Fibroblast of lung (primary cell): ENCODE results near the gene SEL1L2. TPM values are rescaled to one million over a fixed set of nuclear protein-coding genes. Genes with fewer than 3 reads are reported as not detected.

ENCODE experiments used
- DNase-seq, 2 donors: peaks; one replicate each; pipeline versions ENCODE4 v3.0.0 to v3.0.0-alpha.2; 2010; ENCODE audit warnings: low read depth in 2 of 2
- H2AFZ ChIP-seq: 2 replicates; pipeline ENCODE4 v1.5.1; 2012; ENCODE audit warnings: low read length, control low read depth, inconsistent platforms
- H3K27ac ChIP-seq: 2 replicates; pipeline ENCODE4 v1.5.1; 2011; ENCODE audit warnings: low read length, control low read depth; ENCODE audit not compliant: insufficient read depth
- H3K27me3 ChIP-seq: 2 replicates; pipeline ENCODE4 v1.5.1; 2011; ENCODE audit warnings: mild to moderate bottlenecking, low read length; ENCODE audit not compliant: control insufficient read depth, insufficient read depth
- H3K36me3 ChIP-seq: 2 replicates; pipeline ENCODE4 v1.5.1; 2011; ENCODE audit warnings: low read length; ENCODE audit not compliant: control insufficient read depth, insufficient read depth
- H3K4me1 ChIP-seq: 2 replicates; pipeline ENCODE4 v1.5.1; 2011; ENCODE audit warnings: low read length; ENCODE audit not compliant: control insufficient read depth, insufficient read depth; ENCODE audit errors: extremely low read depth
- H3K4me2 ChIP-seq: 2 replicates; pipeline ENCODE4 v1.5.1; 2011; ENCODE audit warnings: low read length, control low read depth; ENCODE audit not compliant: insufficient read depth; ENCODE audit errors: extremely low read depth
- H3K4me3 ChIP-seq, 4 experiments: fragments of 200-600 bp in 1 of 4; sonication (generic) in 1 of 4; replicated peaks in 1 of 4; 2 replicates each; pipeline ENCODE4 v1.5.1; 2011 to 2016; ENCODE audit warnings: low read length in 4 of 4, low read depth in 3 of 4, mild to moderate bottlenecking in 3 of 4, control low read depth in 2 of 4, inconsistent platforms in 1 of 4, mixed read lengths in 1 of 4; ENCODE audit not compliant: insufficient read depth in 1 of 4; ENCODE audit errors: control extremely low read depth in 1 of 4
- H3K79me2 ChIP-seq: 2 replicates; pipeline ENCODE4 v1.5.1; 2012; ENCODE audit warnings: mild to moderate bottlenecking, low read length, inconsistent platforms; ENCODE audit not compliant: control insufficient read depth, insufficient read depth
- H3K9ac ChIP-seq: 2 replicates; pipeline ENCODE4 v1.5.1; 2011; ENCODE audit warnings: mild to moderate bottlenecking, low read length, control low read depth; ENCODE audit not compliant: insufficient read depth
- H3K9me3 ChIP-seq: 2 replicates; pipeline ENCODE4 v1.5.1; 2012; ENCODE audit warnings: low read depth, low read length; ENCODE audit not compliant: control insufficient read depth, insufficient read depth
- H4K20me1 ChIP-seq: 2 replicates; pipeline ENCODE4 v1.5.1; 2011; ENCODE audit warnings: low read length; ENCODE audit not compliant: control insufficient read depth, insufficient read depth; ENCODE audit errors: extremely low read depth
- CTCF ChIP-seq, 2 donors: IDR thresholded peaks in 1 of 2; conservative IDR thresholded peaks in 1 of 2; 1 replicate in 1 of 2; 2 replicates in 1 of 2; pipeline ENCODE4 v1.5.1; 2011 to 2012; ENCODE audit warnings: low read length in 2 of 2, control low read depth in 1 of 2, inconsistent platforms in 1 of 2, low read depth in 1 of 2, mild to moderate bottlenecking in 1 of 2
- EZH2 ChIP-seq: IDR thresholded peaks from 2 replicates; pipeline ENCODE4 v1.5.1; 2012; ENCODE audit warnings: low read length, control low read depth, mild to moderate bottlenecking; ENCODE audit errors: missing control alignments
- polyA plus RNA-seq, 2 donors: library from polyadenylated mRNA; depleted of rRNA in 1 of 2; stranded (reverse) in 1 of 2; unstranded in 1 of 2; fragments of >200 nt; gene quantifications; 2 replicates each; pipeline ENCODE4 v1.2.1, GENCODE V29; 2011 to 2012; ENCODE audit warnings: missing spikeins in 1 of 2
- total RNA-seq: library from RNA; depleted of rRNA; stranded (reverse); fragments of >200 nt; gene quantifications from 2 replicates; pipeline ENCODE4 v1.2.1, GENCODE V29; 2014

SEL1L2 gene
- total and polyA plus RNA-seq, 2 donors (not counting 1 experiment from before 2014, with no cell fraction given): not detected

- DNase-seq: no peak
- H2AFZ ChIP-seq: no peak overlapping the region
- no peak overlapping the region for H3K4me3 ChIP-seq
- H3K27ac ChIP-seq: no peak overlapping the region
- H3K9me3 ChIP-seq: no peaks in the 10 kb centered on the region
- no peaks in the 10 kb centered on the region for H3K79me2 ChIP-seq
- no peak overlapping the region for H3K4me2 ChIP-seq
- no peaks in the 10 kb centered on the region for H3K4me1 ChIP-seq
- H3K27me3 ChIP-seq: no peaks in the 10 kb centered on the region
- H3K36me3 ChIP-seq: peaks cover 7% of the 10 kb centered on the region
- no peak overlapping the region for H3K9ac ChIP-seq
- TF ChIP-seq EZH2: no peak
- no peak for TF ChIP-seq CTCF (conservative IDR thresholded peaks at IDR 0.05 in 1 of 2, IDR thresholded peaks at IDR 0.05 in 1 of 2; ENCODE audit: low read depth in 1 of 2, low read length in 2 of 2)
- no peaks in the 10 kb centered on the region for H4K20me1 ChIP-seq
These were observed 181.0 kb downstream of the SEL1L2 start for GRCh38 chr20:13809373-13809772.

GRCh38 chr20:13800728-13801134 is 189.7 kb downstream of the SEL1L2 start:
- Histone ChIP-seq H4K20me1 (peaks cover 2% of the 10 kb centered on the region), H3K4me3 (no peak overlapping the region), H3K9ac (no peak overlapping the region), H3K4me2 (no peak overlapping the region), H3K27ac (no peak overlapping the region), H3K79me2 (no peaks in the 10 kb centered on the region), H3K36me3 (peaks cover 2% of the 10 kb centered on the region), H3K9me3 (no peaks in the 10 kb centered on the region), H2AFZ (no peak overlapping the region), H3K4me1 (peaks cover 7% of the 10 kb centered on the region), H3K27me3 (no peaks in the 10 kb centered on the region)
- peak; percentile 94 to 96 for DNase-seq
- no peak for TF ChIP-seq CTCF (conservative IDR thresholded peaks at IDR 0.05 in 1 of 2, IDR thresholded peaks at IDR 0.05 in 1 of 2; ENCODE audit: low read depth in 1 of 2, low read length in 2 of 2)

GRCh38 chr20:13799974-13800373 is 190.4 kb downstream of the SEL1L2 start:
- Histone ChIP-seq H3K27ac (no peak overlapping the region), H3K36me3 (peaks cover 2% of the 10 kb centered on the region), H3K4me2 (no peak overlapping the region), H3K4me1 (peaks cover 7% of the 10 kb centered on the region), H3K9ac (no peak overlapping the region), H2AFZ (no peak overlapping the region), H3K4me3 (no peak overlapping the region), H3K79me2 (no peaks in the 10 kb centered on the region), H3K9me3 (no peaks in the 10 kb centered on the region), H3K27me3 (no peaks in the 10 kb centered on the region), H4K20me1 (peaks cover 2% of the 10 kb centered on the region)
- DNase-seq: no peak
- TF ChIP-seq CTCF (conservative IDR thresholded peaks at IDR 0.05 in 1 of 2, IDR thresholded peaks at IDR 0.05 in 1 of 2; ENCODE audit: low read depth in 1 of 2, low read length in 2 of 2) (no peak), EZH2 (no peak)

Other genes starting within 250 kb of the SEL1L2 start
- 13.2 and 15.2 TPM in 2 replicates for gene ESF1, start 205.7 kb downstream of the SEL1L2 start, total RNA-seq
- 6.8 and 7.3 TPM in 2 replicates for gene ESF1, start 205.7 kb downstream of the SEL1L2 start, polyA plus RNA-seq
- 12.1 and 12.7 TPM in 2 replicates for gene NDUFAF5, start 205.6 kb downstream of the SEL1L2 start, total RNA-seq
- 17.3 and 18.3 TPM in 2 replicates for gene NDUFAF5, start 205.6 kb downstream of the SEL1L2 start, polyA plus RNA-seq
- gene MACROD2, start 4.9 kb upstream of the SEL1L2 start, total RNA-seq: 1.0 and 1.7 TPM in 2 replicates
- 0.28 and 0.54 TPM in 2 replicates for gene MACROD2, start 4.9 kb upstream of the SEL1L2 start, polyA plus RNA-seq